ENCODE results near the gene CEP55. TPM values are rescaled to one million over a fixed set of nuclear protein-coding genes. Genes with fewer than 3 reads are reported as not detected.

The CEP55 gene
- total RNA-seq, 2 experiments from 2014 or later: 44.6 to 45.0 TPM

DNA sequence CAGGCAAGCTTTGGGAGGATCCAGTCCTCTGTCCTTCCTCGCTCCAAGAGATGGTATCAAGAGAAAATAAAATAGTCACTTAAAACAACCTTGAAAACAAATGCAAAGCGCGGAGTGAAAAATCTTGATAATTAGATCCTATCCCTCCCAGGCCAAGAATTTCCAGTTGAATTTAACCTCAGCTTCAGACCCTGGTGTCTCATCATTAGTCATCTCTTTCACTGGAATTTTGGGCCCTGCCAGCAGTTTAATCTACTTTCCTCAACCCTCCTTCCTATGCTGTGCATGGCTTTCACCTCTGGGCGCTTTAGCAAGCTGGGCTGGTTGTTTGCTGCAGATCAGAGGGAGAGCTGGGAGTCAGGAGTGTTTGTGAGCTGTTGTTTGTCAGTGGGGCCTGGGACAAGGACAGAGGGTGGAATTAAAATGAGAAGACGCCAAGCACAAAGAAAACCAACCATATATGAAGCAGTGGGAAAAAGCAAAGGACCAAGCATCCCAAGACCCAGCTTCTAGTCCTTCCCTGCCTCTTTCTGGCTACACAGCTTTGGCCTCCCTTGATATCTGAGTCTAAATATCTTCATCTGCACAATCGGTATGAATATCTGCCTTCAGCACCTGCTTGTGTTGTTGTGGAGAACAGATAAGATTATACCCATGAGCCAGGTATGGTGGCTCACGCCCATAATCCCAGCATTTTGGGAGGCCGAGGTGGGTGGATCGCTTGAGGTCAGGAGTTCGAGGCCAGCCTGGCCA is 27.8 kb upstream of the CEP55 start:
- ChIA-PET POLR2A (interaction anchor here (0.7 kb wide), 1 partner anchor 81 kb away, joined by 3 read pairs; no protein-coding TSS in a partner anchor), CTCF (interaction anchor here (1.1 to 1.9 kb wide), 4 partner anchors 10 to 92 kb away, joined by 3 to 9 read pairs (median 6); partner anchors contain the start of gene MYOF)
- DNase-seq: no peak
- H3K36me3 Mint-ChIP-seq (ENCODE audit: low read depth): no peaks in the 10 kb centered on the region
- H3K27ac Mint-ChIP-seq: no peak overlapping the region
- H3K4me3 Mint-ChIP-seq: no peak overlapping the region
- TF ChIP-seq CTCF (IDR thresholded peaks at IDR 0.05): no peak
- ATAC-seq: no peak
- intact Hi-C loops (cut with micrococcal nuclease): no loop called here
- H3K4me1 Mint-ChIP-seq (ENCODE audit: low read depth): peaks cover 3% of the 10 kb centered on the region
- no peaks in the 10 kb centered on the region for H3K27me3 Mint-ChIP-seq
- no peaks in the 10 kb centered on the region for H3K9me3 Mint-ChIP-seq

- Mint-ChIP-seq H3K36me3 (ENCODE audit: low read depth) (no peaks in the 10 kb centered on the region), H3K4me1 (ENCODE audit: low read depth) (peaks cover 3% of the 10 kb centered on the region), H3K4me3 (no peak overlapping the region), H3K27me3 (no peaks in the 10 kb centered on the region), H3K27ac (no peak overlapping the region), H3K9me3 (no peaks in the 10 kb centered on the region)
- DNase-seq (no peak), ATAC-seq (no peak)
- POLR2A ChIA-PET: no interaction called here
- CTCF ChIA-PET: interaction anchor here (1.1 to 1.9 kb wide), 3 partner anchors 11 to 93 kb away, joined by 3 to 9 read pairs (median 8); partner anchors contain the start of gene MYOF
- TF ChIP-seq CTCF (IDR thresholded peaks at IDR 0.05): no peak
- intact Hi-C loops (cut with micrococcal nuclease): no loop called here
Observed at GRCh38 chr10:93469454-93469853, 27.0 kb upstream of the CEP55 start.

DNA sequence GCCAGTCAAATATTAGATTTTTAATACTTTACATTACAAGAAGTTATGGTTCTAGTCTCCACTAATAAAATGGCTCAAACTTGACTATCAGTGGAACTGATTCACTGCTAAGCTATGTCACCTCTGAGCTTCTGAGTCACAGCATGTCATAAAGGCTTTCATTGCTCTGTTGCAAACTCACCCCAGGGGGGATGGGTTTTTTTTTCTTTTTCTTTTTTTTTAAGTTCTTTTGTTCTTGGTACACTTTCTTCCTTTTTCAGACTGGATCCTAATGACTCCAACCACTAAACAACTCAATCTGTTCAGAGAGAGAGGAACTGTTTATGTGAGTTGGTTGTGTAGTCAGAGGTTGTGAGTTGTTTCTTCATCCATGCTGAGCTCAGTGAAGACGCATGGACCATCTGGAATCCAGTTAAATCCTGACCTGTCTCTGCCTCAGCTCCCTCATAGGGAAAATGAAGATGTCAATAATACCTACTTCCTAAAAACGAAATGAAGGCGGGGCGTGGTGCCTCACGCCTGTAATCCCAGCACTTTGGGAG is 25.2 kb upstream of the CEP55 start:
- DNase-seq (no peak), ATAC-seq (peak; percentile 51)
- Mint-ChIP-seq H3K9me3 (no peaks in the 10 kb centered on the region), H3K4me3 (no peak overlapping the region), H3K36me3 (ENCODE audit: low read depth) (no peaks in the 10 kb centered on the region), H3K27me3 (no peaks in the 10 kb centered on the region), H3K4me1 (ENCODE audit: low read depth) (peaks cover 3% of the 10 kb centered on the region), H3K27ac (no peak overlapping the region)
- CTCF ChIA-PET: interaction anchor here (1.0 to 21.5 kb wide), 3 partner anchors 11 to 92 kb away, joined by 3 to 595 read pairs (median 20); partner anchors contain the start of gene MYOF
- no peak for TF ChIP-seq CTCF (IDR thresholded peaks at IDR 0.05)
- intact Hi-C loops (cut with micrococcal nuclease): no loop called here
- POLR2A ChIA-PET: interaction anchor here (0.6 kb wide), 1 partner anchor 90 kb away, joined by 3 read pairs; no protein-coding TSS in a partner anchor

DNA sequence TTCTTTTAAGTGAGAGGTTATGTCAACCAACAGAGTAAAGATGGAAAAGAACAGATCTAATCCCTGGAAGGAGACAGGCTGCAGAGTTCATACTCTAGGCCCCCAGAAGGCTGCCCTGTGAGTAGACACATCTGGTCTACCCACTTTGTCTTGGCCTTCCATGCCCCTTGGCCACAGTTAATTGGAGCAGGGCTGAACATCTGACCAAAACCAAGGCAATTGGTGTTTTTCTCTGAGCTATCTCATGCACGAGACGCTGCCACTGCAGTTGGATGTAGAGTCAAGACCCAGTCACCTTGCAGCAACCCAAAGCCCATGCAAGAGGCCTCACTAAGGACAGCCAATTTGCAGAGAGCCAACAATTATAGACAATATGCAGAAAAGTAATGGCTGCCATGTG is 23.3 kb upstream of the CEP55 start:
- Mint-ChIP-seq H3K9me3 (no peaks in the 10 kb centered on the region), H3K4me3 (no peak overlapping the region), H3K27me3 (no peaks in the 10 kb centered on the region), H3K4me1 (ENCODE audit: low read depth) (peaks cover 3% of the 10 kb centered on the region), H3K36me3 (ENCODE audit: low read depth) (no peaks in the 10 kb centered on the region), H3K27ac (no peak overlapping the region)
- intact Hi-C loops (cut with micrococcal nuclease): no loop called here
- ChIA-PET POLR2A (interaction anchor here (0.6 to 1.2 kb wide), 2 partner anchors 9 to 27 kb away, joined by 4 read pairs; partner anchors contain the start of gene MYOF), CTCF (interaction anchor here (0.8 to 21.5 kb wide), 4 partner anchors 9 to 115 kb away, joined by 3 to 595 read pairs (median 8); partner anchors contain the start of gene MYOF)
- no peak for TF ChIP-seq CTCF (IDR thresholded peaks at IDR 0.05)
- DNase-seq (no peak), ATAC-seq (no peak)
